Astrocyte (in vitro differentiated cells and primary cell): ENCODE data around the gene SNX13. TPM values are rescaled to one million over a fixed set of nuclear protein-coding genes. Genes with fewer than 3 reads are reported as not detected.

ENCODE experiments used
- DNase-seq: peaks from one replicate; pipeline ENCODE4 v3.0.0-alpha.2; 2010; ENCODE audit warnings: low read depth
- FAIRE-seq: peaks from 2 replicates; lab custom pipeline; 2011; peaks lifted over from hg19 to GRCh38; lab: Jason Lieb, UNC
- H2AFZ ChIP-seq: 2 replicates; pipeline ENCODE4 v1.6.0; 2012; ENCODE audit warnings: low read depth, low read length, inconsistent platforms
- H3K27ac ChIP-seq: 2 replicates; pipeline ENCODE4 v1.5.1; 2011; ENCODE audit warnings: low read depth, low read length, inconsistent platforms
- H3K27me3 ChIP-seq: 2 replicates; pipeline ENCODE4 v1.6.0; 2011; ENCODE audit warnings: low read length, inconsistent platforms; ENCODE audit not compliant: insufficient read depth
- H3K36me3 ChIP-seq: 2 replicates; pipeline ENCODE4 v1.5.1; 2011; ENCODE audit warnings: low read length, inconsistent platforms; ENCODE audit not compliant: insufficient read depth
- H3K4me1 ChIP-seq: 2 replicates; pipeline ENCODE4 v1.5.1; 2011; ENCODE audit warnings: low read length, inconsistent platforms; ENCODE audit not compliant: insufficient read depth
- H3K4me2 ChIP-seq: 2 replicates; pipeline ENCODE4 v1.6.0; 2012; ENCODE audit warnings: low read length, inconsistent platforms
- H3K4me3 ChIP-seq: 2 replicates; pipeline ENCODE4 v1.5.1; 2011; ENCODE audit warnings: low read depth, mild to moderate bottlenecking, low read length, inconsistent platforms; ENCODE audit not compliant: insufficient read depth
- H3K79me2 ChIP-seq: 2 replicates; pipeline ENCODE4 v1.6.0; 2012; ENCODE audit warnings: mild to moderate bottlenecking, low read length, inconsistent platforms; ENCODE audit not compliant: insufficient read depth
- H3K9ac ChIP-seq: 2 replicates; pipeline ENCODE4 v1.6.0; 2012; ENCODE audit warnings: mild to moderate bottlenecking, low read length, inconsistent platforms
- H3K9me3 ChIP-seq: 2 replicates; pipeline ENCODE4 v1.5.1; 2012; ENCODE audit warnings: low read depth, mild to moderate bottlenecking, low read length, inconsistent platforms; ENCODE audit not compliant: insufficient read depth
- H4K20me1 ChIP-seq: 2 replicates; pipeline ENCODE4 v1.6.0; 2012; ENCODE audit warnings: low read length, inconsistent platforms; ENCODE audit not compliant: insufficient read depth
- H3K27ac Mint-ChIP-seq: one replicate; pipeline ENCODE4 v1.8.0; 2021; ENCODE audit warnings: mild to moderate bottlenecking, mixed read lengths; ENCODE audit not compliant: unreplicated experiment
- H3K27me3 Mint-ChIP-seq: one replicate; pipeline ENCODE4 v1.8.0; 2021; ENCODE audit warnings: low read depth, mixed read lengths; ENCODE audit not compliant: unreplicated experiment
- H3K36me3 Mint-ChIP-seq: one replicate; pipeline ENCODE4 v1.8.0; 2021; ENCODE audit warnings: low read depth, mixed read lengths; ENCODE audit not compliant: unreplicated experiment
- H3K4me1 Mint-ChIP-seq: one replicate; pipeline ENCODE4 v1.8.0; 2021; ENCODE audit warnings: low read depth, mixed read lengths; ENCODE audit not compliant: unreplicated experiment
- H3K4me3 Mint-ChIP-seq: one replicate; pipeline ENCODE4 v1.8.0; 2021; ENCODE audit warnings: mild to moderate bottlenecking, moderate library complexity, mixed read lengths; ENCODE audit not compliant: unreplicated experiment
- H3K9me3 Mint-ChIP-seq: one replicate; pipeline ENCODE4 v1.8.0; 2021; ENCODE audit warnings: mild to moderate bottlenecking, mixed read lengths; ENCODE audit not compliant: unreplicated experiment
- CTCF ChIP-seq: IDR thresholded peaks from 2 replicates; pipeline ENCODE4 v1.5.1; 2011; ENCODE audit warnings: low read depth, mild to moderate bottlenecking, inconsistent platforms, low read length, moderate library complexity; ENCODE audit not compliant: insufficient read depth
- EZH2 ChIP-seq: IDR thresholded peaks from 2 replicates; pipeline ENCODE4 v1.6.1; 2012; ENCODE audit warnings: mild to moderate bottlenecking, low read length, inconsistent platforms; ENCODE audit not compliant: insufficient read depth
- total RNA-seq: library from RNA; stranded (reverse); gene quantifications from 2 replicates; pipeline ENCODE4 v1.2.1, GENCODE V29; 2021

Gene SNX13
- total RNA-seq, 1 donor from 2014 or later: 32.9 TPM

GRCh38 chr7:17942231-17942630 is 1.9 kb upstream of the SNX13 start:
- H3K9me3 ChIP-seq: no peaks in the 10 kb centered on the region
- Mint-ChIP-seq H3K4me1 (peaks cover 5% of the 10 kb centered on the region), H3K36me3 (no peaks in the 10 kb centered on the region), H3K9me3 (no peaks in the 10 kb centered on the region), H3K27ac (peak overlapping the region; percentile 49), H3K27me3 (no peaks in the 10 kb centered on the region), H3K4me3 (no peak overlapping the region)
- H3K9ac ChIP-seq: no peak overlapping the region
- no peaks in the 10 kb centered on the region for H3K36me3 ChIP-seq
- H4K20me1 ChIP-seq: no peaks in the 10 kb centered on the region
- no peak for TF ChIP-seq EZH2
- TF ChIP-seq CTCF: no peak
- H2AFZ ChIP-seq: no peak overlapping the region
- no peak for FAIRE-seq
- H3K4me3 ChIP-seq: no peak overlapping the region
- H3K27ac ChIP-seq: no peak overlapping the region
- no peak for DNase-seq
- peaks cover 30% of the 10 kb centered on the region for H3K79me2 ChIP-seq
- peaks cover 7% of the 10 kb centered on the region for H3K4me1 ChIP-seq
- no peak overlapping the region for H3K4me2 ChIP-seq
- H3K27me3 ChIP-seq: no peaks in the 10 kb centered on the region

DNA sequence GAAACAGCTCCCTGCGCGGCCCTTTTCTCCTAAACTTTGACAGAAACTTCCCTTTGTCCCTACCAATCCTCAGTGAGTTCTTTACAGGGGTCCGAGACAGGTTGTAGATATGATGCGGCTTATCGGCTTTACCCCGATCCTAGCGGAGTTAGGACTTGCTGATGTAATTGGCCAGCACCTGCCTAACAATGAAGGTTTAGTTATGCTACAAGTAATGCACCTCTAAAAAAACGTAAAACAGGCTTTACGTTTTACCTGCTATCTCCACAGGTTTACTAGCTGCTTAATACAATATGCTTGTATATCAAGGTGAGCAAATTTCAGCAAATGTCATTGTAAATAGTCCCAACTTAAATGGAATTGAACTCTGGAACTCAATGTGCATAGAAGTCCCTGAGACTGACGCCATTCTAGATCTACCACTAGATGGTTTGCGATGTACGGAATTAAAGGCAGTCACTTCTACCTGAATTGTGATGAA is 697 bp upstream of the SNX13 start:
- Mint-ChIP-seq H3K9me3 (no peaks in the 10 kb centered on the region), H3K27me3 (no peaks in the 10 kb centered on the region), H3K36me3 (no peaks in the 10 kb centered on the region), H3K27ac (peak overlapping the region; percentile 90), H3K4me1 (peaks cover 7% of the 10 kb centered on the region), H3K4me3 (peak overlapping the region; percentile 95)
- H3K9ac ChIP-seq: peak overlapping the region; percentile 99
- peaks cover 42% of the 10 kb centered on the region for H3K79me2 ChIP-seq
- H3K27ac ChIP-seq: peak overlapping the region; percentile 96
- FAIRE-seq: no peak
- H3K4me1 ChIP-seq: peaks cover 7% of the 10 kb centered on the region
- peak overlapping the region; percentile 96 for H2AFZ ChIP-seq
- H3K9me3 ChIP-seq: no peaks in the 10 kb centered on the region
- H4K20me1 ChIP-seq: no peaks in the 10 kb centered on the region
- H3K4me3 ChIP-seq: peak overlapping the region; percentile 97
- no peaks in the 10 kb centered on the region for H3K36me3 ChIP-seq
- no peak for DNase-seq
- TF ChIP-seq CTCF (peak; percentile 14), EZH2 (no peak)
- peak overlapping the region; percentile 96 for H3K4me2 ChIP-seq
- H3K27me3 ChIP-seq: no peaks in the 10 kb centered on the region

- H3K4me1 ChIP-seq: peaks cover 7% of the 10 kb centered on the region
- H3K79me2 ChIP-seq: peaks cover 55% of the 10 kb centered on the region
- TF ChIP-seq CTCF (no peak), EZH2 (no peak)
- H2AFZ ChIP-seq: peak overlapping the region; percentile 96
- no peaks in the 10 kb centered on the region for H3K9me3 ChIP-seq
- H3K27me3 Mint-ChIP-seq: no peaks in the 10 kb centered on the region
- peak overlapping the region; percentile 96 for H3K4me2 ChIP-seq
- H3K27me3 ChIP-seq: no peaks in the 10 kb centered on the region
- peak overlapping the region; percentile 95 for H3K4me3 Mint-ChIP-seq
- H3K9me3 Mint-ChIP-seq: no peaks in the 10 kb centered on the region
- H3K4me1 Mint-ChIP-seq: peaks cover 7% of the 10 kb centered on the region
- peak overlapping the region; percentile 97 for H3K4me3 ChIP-seq
- peak overlapping the region; percentile 96 for H3K27ac ChIP-seq
- peak overlapping the region; percentile 99 for H3K9ac ChIP-seq
- H4K20me1 ChIP-seq: peaks cover 5% of the 10 kb centered on the region
- H3K36me3 ChIP-seq: no peaks in the 10 kb centered on the region
- peak overlapping the region; percentile 90 for H3K27ac Mint-ChIP-seq
- no peak for DNase-seq
- FAIRE-seq: no peak
- H3K36me3 Mint-ChIP-seq: no peaks in the 10 kb centered on the region
Measured at GRCh38 chr7:17939606-17940301, 540 bp downstream of the SNX13 start.
